T47D (cell line): Measurements from ENCODE around the gene UEVLD.

ENCODE experiments used
- DNase-seq, 2 experiments: peaks; one replicate each; pipeline versions ENCODE4 v3.0.0 to v3.0.0-alpha.2; 2011 to 2012; ENCODE audit warnings: low read depth in 1 of 2, low spot score in 1 of 2
- JUND ChIP-seq: IDR thresholded peaks from 2 replicates; pipeline ENCODE4 v1.6.1; 2012; ENCODE audit warnings: low read depth
- in situ Hi-C: cut with HindIII; loops from 2 replicates; pipeline ENCODE4 v1.10.0; 2016; ENCODE audit warnings: low sequenced_read_pairs, low pct_unique_long_range_greater_than_20kb

UEVLD gene

DNA sequence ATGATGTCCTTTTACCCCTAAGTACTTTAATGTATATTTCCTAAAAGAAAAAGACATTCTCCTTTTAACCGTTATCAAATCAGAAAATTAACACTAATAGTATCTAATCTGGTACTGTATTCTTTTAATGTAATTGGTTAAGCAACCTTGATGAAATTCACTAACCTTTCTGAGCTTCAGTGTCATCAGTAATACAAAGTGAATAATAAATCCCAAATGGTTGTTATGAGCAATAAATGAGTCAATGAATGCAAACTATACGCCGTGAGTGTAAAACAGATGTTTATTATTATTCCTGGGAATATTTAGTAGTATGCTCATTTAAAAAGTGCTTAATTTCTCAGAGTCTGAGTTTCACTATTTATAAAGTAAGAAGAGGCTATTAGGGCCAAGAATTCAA, 21.5 kb downstream of the UEVLD start:
- no peak for DNase-seq
- no peak for TF ChIP-seq JUND
- in situ Hi-C loops = no loop called here

DNA sequence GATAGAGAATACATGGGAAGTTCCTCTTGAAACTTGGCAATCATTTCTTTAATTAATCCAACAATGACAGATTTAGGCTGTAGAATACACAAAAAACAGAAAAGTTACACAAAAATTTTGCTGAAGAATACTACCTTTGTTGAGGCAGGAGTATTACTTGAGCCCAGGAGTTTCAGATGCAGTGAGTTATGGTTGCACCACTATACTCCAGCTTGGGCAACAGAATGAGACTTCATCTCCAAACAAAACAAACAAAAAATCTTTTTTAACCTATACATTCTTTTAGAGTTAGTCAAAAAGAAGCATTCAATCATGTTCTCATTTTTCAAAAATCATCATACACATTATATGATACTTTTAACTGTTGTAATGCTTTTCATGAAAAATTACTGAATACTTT, 22.1 kb downstream of the UEVLD start:
- in situ Hi-C loops = no loop called here
- no peak for TF ChIP-seq JUND
- no peak for DNase-seq

DNA sequence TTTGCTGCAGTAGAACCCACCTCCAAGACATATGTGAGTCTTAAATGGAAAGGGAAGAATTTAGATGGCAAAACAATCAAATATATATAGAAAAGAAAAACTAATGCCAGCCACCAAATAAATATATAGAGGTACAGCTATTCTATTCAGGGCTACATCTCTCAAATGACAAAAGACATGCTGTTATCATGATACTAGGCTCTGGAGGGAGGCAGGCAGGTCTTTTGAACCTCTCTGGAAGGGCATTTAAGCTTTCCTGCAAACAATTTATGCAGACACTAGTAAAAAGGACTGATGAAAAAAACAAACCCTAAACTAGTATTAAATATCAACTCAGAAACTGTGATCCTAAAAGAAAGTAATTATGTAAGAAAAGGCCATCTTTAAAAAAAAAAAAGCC, 24.4 kb downstream of the UEVLD start:
- no peak for TF ChIP-seq JUND
- in situ Hi-C loops = no loop called here
- no peak for DNase-seq

DNA sequence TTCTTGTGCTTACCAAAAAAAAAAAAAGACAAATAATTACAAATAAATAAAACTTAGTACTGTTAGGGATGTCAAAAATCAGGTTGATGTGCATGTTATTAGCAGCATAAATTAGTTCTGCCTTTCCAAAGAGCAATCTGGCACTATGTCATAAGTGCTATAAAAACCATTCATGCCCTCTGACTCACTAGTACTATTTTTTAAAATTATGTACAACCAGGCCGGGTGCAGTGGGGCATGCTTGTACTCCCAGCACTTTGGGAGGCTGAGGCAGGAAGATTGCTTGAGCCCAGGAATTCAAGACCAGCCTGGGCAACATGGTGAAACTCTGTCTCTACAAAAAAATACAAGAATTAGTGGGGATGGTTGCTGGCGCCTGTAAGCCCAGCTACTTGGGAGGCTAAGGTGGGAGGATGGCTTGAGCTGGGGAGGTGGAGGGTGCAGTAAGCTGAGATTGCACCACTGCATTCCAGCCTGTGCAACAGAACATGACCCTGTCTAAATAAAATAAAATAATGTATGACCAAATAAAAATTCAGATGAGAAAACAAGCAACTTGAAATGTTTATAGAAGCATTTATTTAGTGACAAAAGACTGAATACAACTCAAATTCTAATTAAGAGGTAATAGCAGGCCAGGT, 25.3 kb downstream of the UEVLD start:
- no peak for DNase-seq
- TF ChIP-seq JUND = no peak
- in situ Hi-C loops = no loop called here

DNA sequence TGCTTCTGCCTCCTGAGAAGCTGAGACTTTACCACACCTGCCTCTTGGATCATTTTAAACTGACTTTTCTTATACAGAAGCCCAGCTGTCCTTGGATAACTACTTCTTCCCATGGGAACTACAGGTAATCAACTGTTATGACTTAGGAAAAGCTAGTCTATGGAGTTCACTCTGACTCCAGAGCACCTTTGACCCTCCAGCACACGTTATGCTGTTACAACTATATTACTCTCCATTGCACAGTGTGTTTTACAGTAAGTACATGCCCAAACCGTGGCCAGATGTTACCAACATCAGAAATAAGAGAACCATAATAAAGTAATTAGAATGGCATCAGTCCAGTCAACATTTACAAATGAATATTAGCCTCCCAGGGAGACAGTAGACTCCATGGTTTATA, 40.5 kb downstream of the UEVLD start:
- no peak for TF ChIP-seq JUND
- in situ Hi-C loops = no loop called here

DNA sequence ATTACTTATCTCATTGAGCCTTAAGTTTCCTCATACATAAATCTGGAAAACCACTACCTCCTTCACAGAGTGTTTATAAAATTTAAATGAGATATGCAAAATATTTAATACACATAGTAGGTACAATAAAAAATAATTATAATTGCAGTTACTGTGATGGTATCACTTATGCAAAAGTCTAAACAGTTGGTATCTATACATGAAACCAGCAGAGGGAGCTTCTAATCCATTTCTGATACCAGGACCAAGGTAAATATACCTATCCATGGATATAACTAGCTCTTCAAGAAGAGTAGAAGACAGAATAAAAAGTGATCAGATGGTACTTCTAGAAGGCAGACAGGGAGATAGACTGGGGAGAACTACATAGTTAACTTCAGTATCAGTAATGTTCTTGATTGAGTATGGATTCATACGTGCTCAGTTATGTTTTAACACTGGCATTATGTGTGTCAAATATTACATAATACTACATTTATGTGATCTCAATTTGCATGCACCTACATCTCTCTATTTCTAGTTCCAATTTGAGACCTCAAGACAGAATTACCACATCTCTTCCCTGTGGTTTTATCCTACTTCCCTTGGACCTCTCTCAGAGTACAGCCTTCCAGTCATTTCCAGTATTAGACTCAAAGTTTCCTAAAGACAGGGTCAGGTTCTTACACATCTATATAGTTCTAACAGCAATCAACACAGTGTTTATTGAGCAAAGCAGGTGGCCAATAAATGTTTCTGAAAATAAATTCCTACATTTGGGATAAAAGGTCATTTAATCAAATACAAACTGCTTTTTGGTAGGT, 48.1 kb downstream of the UEVLD start:
- DNase-seq = peak in 1 of 2 experiments; percentile 52
- in situ Hi-C loops = no loop called here
- no peak for TF ChIP-seq JUND

More for the DNA sequence above, 40.5 kb downstream of the UEVLD start:
- DNase-seq = no peak

DNA sequence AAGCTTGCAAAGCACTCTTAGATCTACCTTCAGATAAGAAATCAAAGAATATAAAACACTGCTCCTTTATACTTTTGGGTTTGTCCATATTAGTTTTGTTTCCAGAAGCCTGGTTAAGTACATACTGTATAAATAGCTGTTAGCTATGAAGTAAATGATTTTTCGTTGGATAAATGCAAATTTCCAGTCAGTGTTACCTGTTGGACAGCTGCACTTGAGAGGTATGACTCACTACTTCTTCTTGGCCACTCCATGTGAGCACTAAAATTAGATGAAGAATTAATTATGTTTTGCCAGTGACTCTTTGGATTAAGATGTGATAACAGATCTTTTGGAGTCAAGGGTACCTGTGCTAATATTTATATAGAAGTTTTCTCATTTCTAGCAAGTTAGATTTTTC, 52.3 kb downstream of the UEVLD start:
- peak in 1 of 2 experiments; percentile 11 for DNase-seq
- no peak for TF ChIP-seq JUND
- in situ Hi-C loops = no loop called here

DNA sequence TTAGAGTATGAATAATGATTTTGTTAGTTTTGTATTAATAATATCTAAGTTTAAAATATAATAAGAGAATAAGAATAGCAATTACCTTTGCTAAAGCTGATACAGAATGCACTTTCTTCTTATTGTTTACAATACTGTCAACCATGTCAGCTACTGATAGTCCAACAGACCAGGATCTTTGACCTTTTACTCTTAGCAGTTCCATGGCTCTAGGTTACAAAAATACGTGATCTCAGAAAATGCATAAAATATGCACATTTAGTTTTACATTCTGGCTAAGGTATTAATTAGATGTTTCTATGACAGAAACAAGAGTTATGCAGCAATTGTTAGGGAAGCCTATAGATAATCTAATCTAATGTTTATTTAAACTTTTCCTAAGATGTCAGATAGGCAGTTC, 54.3 kb downstream of the UEVLD start:
- no peak for TF ChIP-seq JUND
- in situ Hi-C loops = no loop called here
- DNase-seq = no peak

DNA sequence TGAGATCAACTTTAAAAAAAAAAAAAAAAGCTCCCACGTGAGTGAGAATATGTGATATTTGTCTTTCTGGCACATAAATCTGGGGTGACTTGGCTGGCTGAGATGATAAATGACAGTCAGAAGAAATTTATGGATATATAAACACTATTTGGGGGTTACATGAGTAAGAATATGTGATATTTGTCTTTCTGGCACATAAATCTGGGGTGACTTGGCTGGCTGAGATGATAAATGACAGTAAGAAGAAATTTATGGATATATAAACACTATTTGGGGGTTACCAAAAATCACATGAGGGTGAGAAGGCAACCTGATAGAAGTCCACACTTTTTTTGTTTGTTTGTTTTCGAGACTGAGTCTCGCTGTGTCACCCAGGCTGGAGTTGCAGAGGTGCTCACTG, 55.2 kb downstream of the UEVLD start:
- TF ChIP-seq JUND = no peak
- DNase-seq = no peak
- in situ Hi-C loops = no loop called here

DNA sequence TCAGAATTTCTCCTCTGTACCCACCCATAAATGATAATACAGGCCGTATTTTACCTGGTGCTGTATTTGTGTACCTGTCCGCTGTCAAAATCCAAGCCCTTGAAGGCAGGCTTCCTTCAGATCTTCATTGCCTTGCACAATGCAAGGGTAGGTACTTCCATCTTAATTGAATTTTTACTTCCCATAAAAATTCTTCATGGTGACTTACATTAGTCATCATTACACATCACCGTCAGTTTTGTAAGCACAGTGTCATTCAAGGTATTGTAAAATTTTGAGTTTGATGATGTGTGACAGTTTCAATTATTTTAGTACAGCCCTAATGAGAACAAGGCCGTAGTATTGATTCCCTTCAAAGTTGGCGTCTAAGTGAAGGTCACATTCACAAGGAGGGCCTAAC, 61.0 kb downstream of the UEVLD start:
- no peak for TF ChIP-seq JUND
- in situ Hi-C loops = no loop called here
- peak in 1 of 2 experiments; percentile 1 for DNase-seq

DNA sequence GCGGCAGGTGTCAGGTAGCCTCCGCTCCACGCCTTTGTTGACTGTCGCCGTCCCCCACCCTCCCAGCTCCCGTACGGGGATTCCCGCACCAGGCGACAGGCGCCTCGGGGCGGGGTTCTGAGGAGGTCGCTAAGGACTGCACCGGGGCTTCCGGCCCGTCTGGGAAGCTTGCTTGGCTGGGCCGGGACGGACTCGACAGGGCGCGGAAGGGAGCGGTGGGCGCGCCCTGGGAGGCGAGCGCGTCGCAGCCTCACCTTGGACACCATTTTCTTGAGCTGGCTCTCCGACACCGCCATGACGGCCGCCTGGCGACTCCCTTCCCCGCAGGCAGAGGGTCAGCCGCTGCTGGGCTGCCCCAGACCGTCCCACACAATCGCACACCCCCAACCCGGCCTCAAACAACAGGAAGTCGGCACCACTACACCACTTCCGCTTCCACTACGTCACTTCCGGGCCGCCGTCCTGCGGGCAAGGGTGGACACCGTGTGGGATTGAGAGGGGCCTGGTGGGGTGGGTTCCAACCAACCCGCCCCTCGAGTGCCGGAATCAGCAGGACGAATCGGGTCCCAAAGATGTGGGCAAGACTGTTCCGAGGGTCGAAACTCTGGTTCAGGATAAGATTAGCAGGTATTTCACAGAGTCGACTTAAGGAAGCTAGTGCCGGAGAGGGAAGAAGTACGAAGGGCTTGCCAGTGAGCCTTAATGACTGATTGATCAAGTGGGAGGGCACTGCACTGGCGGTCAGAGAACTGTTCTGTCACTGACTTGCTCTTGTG, 61.8 kb downstream of the UEVLD start, which contains the start of gene TSG101:
TSS of gene TSG101 (minus strand) at position 422 of the 776 bp plus-strand sequence. CDS start at position 296, 126 bp downstream.
- no peak for TF ChIP-seq JUND
- peak; percentile 74 to 92 for DNase-seq
- in situ Hi-C loops = no loop called here

DNA sequence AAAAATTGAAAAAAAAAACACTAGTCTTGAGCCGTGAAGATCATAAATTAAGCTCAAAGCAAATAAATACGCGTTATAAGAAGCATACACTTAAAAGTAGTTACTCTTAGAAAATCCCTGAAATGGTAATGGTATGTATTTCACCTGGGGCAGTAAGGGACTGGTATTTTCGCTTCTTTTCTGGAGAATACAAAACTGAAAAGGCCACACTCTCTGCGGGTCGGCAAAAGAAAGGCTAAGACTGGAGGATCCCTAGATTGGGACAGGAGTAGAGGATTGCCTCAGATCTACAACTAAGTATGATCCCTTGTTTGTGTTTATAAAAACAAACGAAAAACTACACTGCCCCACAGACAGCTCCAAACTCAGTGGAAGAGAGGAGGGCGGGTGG, 62.4 kb downstream of the UEVLD start:
- in situ Hi-C loops = no loop called here
- TF ChIP-seq JUND = no peak
- no peak for DNase-seq

DNA sequence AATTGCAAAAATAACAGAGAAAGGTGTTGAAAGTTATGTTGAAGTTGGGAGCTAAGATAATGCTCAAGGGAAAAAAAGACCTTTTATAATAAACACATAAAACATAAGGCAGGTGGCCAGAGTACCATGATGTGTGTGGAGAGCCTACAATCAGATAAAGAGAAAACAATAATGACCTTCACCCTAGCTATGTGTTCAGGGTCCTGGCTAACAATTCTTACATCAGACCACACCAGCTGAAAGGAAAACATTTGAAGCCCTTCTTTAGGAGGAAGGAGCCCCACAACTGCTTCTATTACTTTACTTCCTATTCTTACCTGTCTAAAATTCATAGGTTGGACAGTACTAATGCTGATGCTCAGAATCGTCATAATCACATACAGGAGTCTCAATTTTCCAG, 64.3 kb downstream of the UEVLD start:
- in situ Hi-C loops = no loop called here
- no peak for TF ChIP-seq JUND
- no peak for DNase-seq
